GM19324 (cell line): ENCODE results near the gene SMCO3.
"Not testable (repeated sequence)": the region's sequence is repeated elsewhere in the genome, so short reads cannot be mapped to it uniquely, and the experiment has no call there.

Experiments
- ATAC-seq: cut with Tn5 transposase; IDR thresholded peaks from one replicate; pipeline ENCODE4 v1.9.1; 2021; ENCODE audit warnings: mild to moderate bottlenecking, moderate library complexity; ENCODE audit not compliant: unreplicated experiment, low FRiP score

The SMCO3 gene

GRCh38 chr12:14776236-14776961 is 37.6 kb downstream of the SMCO3 start:
- ATAC-seq, result no peak

- no peak for ATAC-seq
Observed at GRCh38 chr12:14775636-14775980, 38.4 kb downstream of the SMCO3 start.

GRCh38 chr12:14774906-14775635 is 38.9 kb downstream of the SMCO3 start:
- no peak for ATAC-seq

- peak; percentile 69 for ATAC-seq
Observed at GRCh38 chr12:14774074-14774905, 39.7 kb downstream of the SMCO3 start.

- peak; percentile 36 for ATAC-seq
Observed at GRCh38 chr12:14773685-14774073, 40.3 kb downstream of the SMCO3 start.

- ATAC-seq, result no peak
Observed at GRCh38 chr12:14772946-14773345, 41.0 kb downstream of the SMCO3 start.

GRCh38 chr12:14771651-14772137 is 42.3 kb downstream of the SMCO3 start:
- no peak for ATAC-seq

- ATAC-seq, result peak; percentile 34
Observed at GRCh38 chr12:14770496-14771461, 43.2 kb downstream of the SMCO3 start.

GRCh38 chr12:14769969-14770495 is 44.0 kb downstream of the SMCO3 start:
- ATAC-seq, result peak; percentile 45

- ATAC-seq, result no peak
Observed at GRCh38 chr12:14769466-14769968, 44.5 kb downstream of the SMCO3 start.

GRCh38 chr12:14768823-14769405 is 45.1 kb downstream of the SMCO3 start:
- no peak for ATAC-seq

- no peak for ATAC-seq
Observed at GRCh38 chr12:14767617-14768016, 46.4 kb downstream of the SMCO3 start.

GRCh38 chr12:14766649-14767215 is 47.2 kb downstream of the SMCO3 start:
- ATAC-seq, result no peak

GRCh38 chr12:14766020-14766419 is 48.0 kb downstream of the SMCO3 start:
- not testable (repeated sequence) for ATAC-seq

GRCh38 chr12:14765398-14765797 is 48.6 kb downstream of the SMCO3 start:
- no peak for ATAC-seq

- ATAC-seq, result not testable (repeated sequence)
Observed at GRCh38 chr12:14759711-14760280, 54.2 kb downstream of the SMCO3 start.

- ATAC-seq, result no peak
Observed at GRCh38 chr12:14756334-14757143, 57.4 kb downstream of the SMCO3 start.
